ENCODE data around the gene DOCK2. TPM values are rescaled to one million over a fixed set of nuclear protein-coding genes. Genes with fewer than 3 reads are reported as not detected.

Gene DOCK2
- total and polyA plus RNA-seq, 9 of the 15 experiments (the other 6 are each of a cell fraction or from before 2014, with no cell fraction given): 4.5 to 42.6 (median 20.5) TPM

GRCh38 chr5:169637085-169637548 is at the start of gene DOCK2 (continued):
- TF ChIP-seq ETS2 (tag; IDR thresholded peaks at IDR 0.05; ENCODE audit: borderline replicate concordance, poor library complexity, severe bottlenecking) (no peak), SETDB1 (IDR thresholded peaks at IDR 0.05; ENCODE audit: low read length) (no peak), ZFX (CRISPR knock-in tag; IDR thresholded peaks at IDR 0.05) (peak; percentile 87), HNRNPLL (IDR thresholded peaks at IDR 0.05; ENCODE audit: low read depth, low read length, poor library complexity, severe bottlenecking) (no peak), MTF1 (CRISPR knock-in tag; IDR thresholded peaks at IDR 0.05; ENCODE audit: borderline replicate concordance) (no peak), CEBPB (tag; IDR thresholded peaks at IDR 0.05) (no peak), PHF8 (IDR thresholded peaks at IDR 0.05; ENCODE audit: borderline replicate concordance, low read length) (peak; percentile 71; the same call in 1 of the 2 replicates), FOXJ3 (CRISPR knock-in tag; IDR thresholded peaks at IDR 0.05) (no peak), ZNF778 (CRISPR knock-in tag; IDR thresholded peaks at IDR 0.05) (no peak), ZNF780A (CRISPR knock-in tag; IDR thresholded peaks at IDR 0.05) (no peak), ZKSCAN8 (CRISPR knock-in tag; IDR thresholded peaks at IDR 0.05) (no peak), HMG20A (CRISPR knock-in tag; conservative IDR thresholded peaks at IDR 0.05) (no peak), GABPB2 (CRISPR knock-in tag; conservative IDR thresholded peaks at IDR 0.05) (no peak), ETV5 (CRISPR knock-in tag; IDR thresholded peaks at IDR 0.05; ENCODE audit: low read depth) (peak; percentile 33; the same call in 1 of the 2 replicates), SRF (CRISPR knock-in tag; IDR thresholded peaks at IDR 0.05) (no peak), CHD4 (IDR thresholded peaks at IDR 0.05; ENCODE audit: insufficient read depth, insufficient replicate concordance, low read depth, low read length, poor library complexity, severe bottlenecking) (peak; percentile 11), ZNF431 (CRISPR knock-in tag; IDR thresholded peaks at IDR 0.05) (no peak; the same call in 1 of the 2 replicates), ZBED1 (IDR thresholded peaks at IDR 0.05) (no peak)
- TF ChIP-seq, protein P1, sequence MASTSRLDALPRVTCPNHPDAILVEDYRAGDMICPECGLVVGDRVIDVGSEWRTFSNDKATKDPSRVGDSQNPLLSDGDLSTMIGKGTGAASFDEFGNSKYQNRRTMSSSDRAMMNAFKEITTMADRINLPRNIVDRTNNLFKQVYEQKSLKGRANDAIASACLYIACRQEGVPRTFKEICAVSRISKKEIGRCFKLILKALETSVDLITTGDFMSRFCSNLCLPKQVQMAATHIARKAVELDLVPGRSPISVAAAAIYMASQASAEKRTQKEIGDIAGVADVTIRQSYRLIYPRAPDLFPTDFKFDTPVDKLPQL (IDR thresholded peaks at IDR 0.05; ENCODE audit: extremely low read depth, insufficient read length): no peak
- TF ChIP-seq, protein P2, sequence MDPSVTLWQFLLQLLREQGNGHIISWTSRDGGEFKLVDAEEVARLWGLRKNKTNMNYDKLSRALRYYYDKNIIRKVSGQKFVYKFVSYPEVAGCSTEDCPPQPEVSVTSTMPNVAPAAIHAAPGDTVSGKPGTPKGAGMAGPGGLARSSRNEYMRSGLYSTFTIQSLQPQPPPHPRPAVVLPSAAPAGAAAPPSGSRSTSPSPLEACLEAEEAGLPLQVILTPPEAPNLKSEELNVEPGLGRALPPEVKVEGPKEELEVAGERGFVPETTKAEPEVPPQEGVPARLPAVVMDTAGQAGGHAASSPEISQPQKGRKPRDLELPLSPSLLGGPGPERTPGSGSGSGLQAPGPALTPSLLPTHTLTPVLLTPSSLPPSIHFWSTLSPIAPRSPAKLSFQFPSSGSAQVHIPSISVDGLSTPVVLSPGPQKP (CRISPR knock-in tag; IDR thresholded peaks at IDR 0.05): no peak
- TF ChIP-seq, protein P3, sequence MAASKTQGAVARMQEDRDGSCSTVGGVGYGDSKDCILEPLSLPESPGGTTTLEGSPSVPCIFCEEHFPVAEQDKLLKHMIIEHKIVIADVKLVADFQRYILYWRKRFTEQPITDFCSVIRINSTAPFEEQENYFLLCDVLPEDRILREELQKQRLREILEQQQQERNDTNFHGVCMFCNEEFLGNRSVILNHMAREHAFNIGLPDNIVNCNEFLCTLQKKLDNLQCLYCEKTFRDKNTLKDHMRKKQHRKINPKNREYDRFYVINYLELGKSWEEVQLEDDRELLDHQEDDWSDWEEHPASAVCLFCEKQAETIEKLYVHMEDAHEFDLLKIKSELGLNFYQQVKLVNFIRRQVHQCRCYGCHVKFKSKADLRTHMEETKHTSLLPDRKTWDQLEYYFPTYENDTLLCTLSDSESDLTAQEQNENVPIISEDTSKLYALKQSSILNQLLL (CRISPR knock-in tag; IDR thresholded peaks at IDR 0.05; ENCODE audit: borderline replicate concordance): no peak
- TF ChIP-seq, protein P4, sequence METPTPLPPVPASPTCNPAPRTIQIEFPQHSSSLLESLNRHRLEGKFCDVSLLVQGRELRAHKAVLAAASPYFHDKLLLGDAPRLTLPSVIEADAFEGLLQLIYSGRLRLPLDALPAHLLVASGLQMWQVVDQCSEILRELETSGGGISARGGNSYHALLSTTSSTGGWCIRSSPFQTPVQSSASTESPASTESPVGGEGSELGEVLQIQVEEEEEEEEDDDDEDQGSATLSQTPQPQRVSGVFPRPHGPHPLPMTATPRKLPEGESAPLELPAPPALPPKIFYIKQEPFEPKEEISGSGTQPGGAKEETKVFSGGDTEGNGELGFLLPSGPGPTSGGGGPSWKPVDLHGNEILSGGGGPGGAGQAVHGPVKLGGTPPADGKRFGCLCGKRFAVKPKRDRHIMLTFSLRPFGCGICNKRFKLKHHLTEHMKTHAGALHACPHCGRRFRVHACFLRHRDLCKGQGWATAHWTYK (CRISPR knock-in tag; IDR thresholded peaks at IDR 0.05): peak; percentile 67; the same call in 1 of the 2 replicates

Data from K562 (cell line).